Endothelial cell of umbilical vein (primary cell): ENCODE results near the gene TRIM14. TPM values are rescaled to one million over a fixed set of nuclear protein-coding genes. Genes with fewer than 3 reads are reported as not detected.

Experiments
- BruUV-seq: library from RNA; stranded (reverse); fragments of 400-500 nt; replicated peaks from 2 replicates; lab custom pipeline; 2021; lab: Mats Ljungman, UMichigan
- CTCF ChIA-PET: fragments of 300-600, 350-600 bp; sonication (Branson Sonifier 250); formaldehyde crosslinking; loops from one replicate; lab custom pipeline; 2021; ENCODE audit warnings: antibody characterized with exemption, inconsistent platforms; lab: Charles Lee
- POLR2A ChIA-PET: fragments of 300-600, 350-600 bp; sonication (Branson Sonifier 250); formaldehyde crosslinking; loops from one replicate; lab custom pipeline; 2021; ENCODE audit warnings: antibody characterized with exemption, inconsistent platforms; lab: Charles Lee
- DNase-seq: peaks from one replicate; pipeline ENCODE4 v3.0.0-alpha.2; 2011; ENCODE audit warnings: low read depth, low spot score
- FAIRE-seq: peaks from 2 replicates; lab custom pipeline; 2011; peaks lifted over from hg19 to GRCh38; lab: Jason Lieb, UNC
- H2AFZ ChIP-seq: 2 replicates; pipeline ENCODE4 v1.6.0; 2012; ENCODE audit warnings: low read depth, low read length, control low read depth, inconsistent platforms
- H3K27ac ChIP-seq: 2 replicates; pipeline ENCODE4 v1.5.1; 2011; ENCODE audit warnings: low read depth, mild to moderate bottlenecking, control low read depth, low read length, moderate library complexity; ENCODE audit not compliant: insufficient read depth
- H3K27me3 ChIP-seq, 2 experiments: 2 replicates each; pipeline versions ENCODE4 v1.6.0 to v1.6.1; 2011; ENCODE audit warnings: low read length in 2 of 2, mixed read lengths in 1 of 2; ENCODE audit not compliant: control insufficient read depth in 2 of 2, insufficient read depth in 2 of 2
- H3K36me3 ChIP-seq, 2 experiments: 2 replicates in 1 of 2; 3 replicates in 1 of 2; pipeline ENCODE4 v1.5.1; 2011; ENCODE audit warnings: low read length in 2 of 2, mild to moderate bottlenecking in 1 of 2, moderate library complexity in 1 of 2; ENCODE audit not compliant: control insufficient read depth in 2 of 2, insufficient read depth in 2 of 2; ENCODE audit errors: extremely low read depth in 1 of 2
- H3K4me1 ChIP-seq: 3 replicates; pipeline ENCODE4 v1.5.1; 2011; ENCODE audit warnings: mild to moderate bottlenecking, low read length; ENCODE audit not compliant: control insufficient read depth, insufficient read depth; ENCODE audit errors: extremely low read depth
- H3K4me2 ChIP-seq: 2 replicates; pipeline ENCODE4 v1.6.1; 2011; ENCODE audit warnings: low read length, control low read depth, mixed read lengths; ENCODE audit not compliant: insufficient read depth
- H3K4me3 ChIP-seq, 3 experiments: fragments of 200-600 bp in 1 of 3; sonication (generic), shearing (Covaris generic) in 1 of 3; replicated peaks in 1 of 3; 2 replicates each; pipeline ENCODE4 v1.5.1; 2011 to 2016; ENCODE audit warnings: control low read depth in 3 of 3, low read length in 3 of 3, mild to moderate bottlenecking in 2 of 3, inconsistent platforms in 1 of 3, low read depth in 1 of 3, moderate library complexity in 1 of 3; ENCODE audit not compliant: insufficient read depth in 1 of 3
- H3K79me2 ChIP-seq: 2 replicates; pipeline ENCODE4 v1.6.0; 2012; ENCODE audit warnings: low read length, inconsistent platforms; ENCODE audit not compliant: control insufficient read depth, insufficient read depth
- H3K9ac ChIP-seq: replicated peaks from 2 replicates; pipeline ENCODE3; 2011; ENCODE audit warnings: low read length, control low read depth; ENCODE audit not compliant: insufficient read depth; ENCODE audit errors: extremely low read depth
- H3K9me1 ChIP-seq: replicated peaks from 3 replicates; pipeline ENCODE4 v1.6.0; 2011; ENCODE audit warnings: mild to moderate bottlenecking, low read length; ENCODE audit not compliant: control insufficient read depth, insufficient read depth; ENCODE audit errors: extremely low read depth
- H3K9me3 ChIP-seq: replicated peaks from 2 replicates; pipeline ENCODE4 v1.5.1; 2012; ENCODE audit warnings: low read length, inconsistent platforms; ENCODE audit not compliant: control insufficient read depth, insufficient read depth
- H4K20me1 ChIP-seq: replicated peaks from 2 replicates; pipeline ENCODE3; 2011; ENCODE audit warnings: mild to moderate bottlenecking, low read length; ENCODE audit not compliant: control insufficient read depth, insufficient read depth; ENCODE audit errors: extremely low read depth
- CTCF ChIP-seq, 2 donors: IDR thresholded peaks; 1 replicate in 1 of 2; 2 replicates in 1 of 2; pipeline ENCODE4 v1.5.1; 2011; ENCODE audit warnings: low read length in 2 of 2, mild to moderate bottlenecking in 2 of 2, moderate library complexity in 2 of 2, control low read depth in 1 of 2, inconsistent platforms in 1 of 2, low read depth in 1 of 2; ENCODE audit not compliant: insufficient read depth in 1 of 2; ENCODE audit errors: extremely low read depth in 1 of 2
- EZH2 ChIP-seq: IDR thresholded peaks from 2 replicates; pipeline ENCODE4 v1.6.1; 2012; ENCODE audit warnings: borderline replicate concordance, low read depth, mild to moderate bottlenecking, moderate library complexity, low read length, inconsistent platforms; ENCODE audit not compliant: severe bottlenecking
- FOS ChIP-seq: IDR thresholded peaks from 2 replicates; pipeline ENCODE4 v1.6.1; 2011; ENCODE audit warnings: mild to moderate bottlenecking, low read length, moderate library complexity, borderline replicate concordance; ENCODE audit not compliant: insufficient read depth
- GATA2 ChIP-seq: IDR thresholded peaks from 2 replicates; pipeline ENCODE4 v1.7.0; 2011; ENCODE audit warnings: low read depth, mild to moderate bottlenecking, moderate library complexity, mixed read lengths, low read length; ENCODE audit not compliant: insufficient read length, insufficient read depth
- JUN ChIP-seq: IDR thresholded peaks from 2 replicates; pipeline ENCODE4 v1.6.1; 2011; ENCODE audit warnings: borderline replicate concordance, low read depth; ENCODE audit not compliant: insufficient read length, insufficient read depth
- MAX ChIP-seq: IDR thresholded peaks from 2 replicates; pipeline ENCODE4 v1.6.1; 2011; ENCODE audit not compliant: insufficient read depth, insufficient read length
- MYC ChIP-seq: IDR thresholded peaks from one replicate; pipeline ENCODE4 v1.6.1; 2011; ENCODE audit warnings: mild to moderate bottlenecking, low read depth, low read length
- POLR2A ChIP-seq: IDR thresholded peaks from 2 replicates; pipeline ENCODE4 v1.6.1; 2012; ENCODE audit warnings: low read depth, mild to moderate bottlenecking, control low read depth, low read length
- POLR2AphosphoS5 ChIP-seq: IDR thresholded peaks from 2 replicates; pipeline ENCODE4 v1.6.1; 2012; ENCODE audit warnings: low read depth, mild to moderate bottlenecking, control low read depth, low read length, moderate library complexity; ENCODE audit not compliant: insufficient read depth
- dilution Hi-C: fragments of 300-500 bp; cut with MboI; formaldehyde crosslinking; loops from one replicate; pipeline ENCODE4 v1.15.0; 2019; ENCODE audit warnings: low sequenced_read_pairs; ENCODE audit not compliant: extremely low pct_ligation_motif_present
- intact Hi-C: fragments of 100-400 bp; cut with micrococcal nuclease; formaldehyde crosslinking; loops from one replicate; pipeline ENCODE4 v1.10.0; 2022
- polyA plus RNA-seq, 4 experiments: library from polyadenylated mRNA; depleted of rRNA in 3 of 4; stranded (reverse) in 3 of 4; unstranded in 1 of 4; fragments of >200 nt; gene quantifications; 2 replicates each; pipeline versions ENCODE4 v1.2.1 to v1.2.3, GENCODE V29; 2011 to 2012; ENCODE audit warnings: missing spikeins in 1 of 4
- total RNA-seq: library from RNA; stranded (reverse); gene quantifications from 2 replicates; pipeline ENCODE4 v1.2.3, GENCODE V29; 2021

The TRIM14 gene
- total and polyA plus RNA-seq, 2 donors (not counting 3 experiments of a cell fraction or from before 2014, with no cell fraction given), result 4.8 to 10.7 TPM

- no peaks in the 10 kb centered on the region for H3K9me1 ChIP-seq
- peaks cover 3% of the 10 kb centered on the region for H3K4me1 ChIP-seq
- H3K4me2 ChIP-seq, result no peak overlapping the region
- no peaks in the 10 kb centered on the region for H4K20me1 ChIP-seq
- POLR2A ChIA-PET, result no interaction called here
- no peak overlapping the region for H3K27ac ChIP-seq
- no peak overlapping the region for H2AFZ ChIP-seq
- no peaks in the 10 kb centered on the region for H3K9me3 ChIP-seq
- no peak overlapping the region for H3K4me3 ChIP-seq
- H3K9ac ChIP-seq, result no peak overlapping the region
- H3K79me2 ChIP-seq, result no peaks in the 10 kb centered on the region
- TF ChIP-seq POLR2AphosphoS5, result no peak
- TF ChIP-seq JUN, result no peak
- TF ChIP-seq MAX, result no peak
- no peak for TF ChIP-seq CTCF (IDR thresholded peaks at IDR 0.05; ENCODE audit: extremely low read depth in 1 of 2, insufficient read depth in 1 of 2, low read depth in 1 of 2, low read length in 2 of 2)
- no peak for TF ChIP-seq POLR2A
- no peak for TF ChIP-seq MYC
- no peak for TF ChIP-seq FOS
- TF ChIP-seq EZH2, result no peak
- no peak for TF ChIP-seq GATA2
- DNase-seq (no peak), FAIRE-seq (no peak)
- CTCF ChIA-PET, result interaction anchor here (1.2 to 2.0 kb wide), 2 partner anchors 19 to 22 kb away, joined by 3 to 6 read pairs; no protein-coding TSS in a partner anchor
- no peaks in the 10 kb centered on the region for H3K36me3 ChIP-seq
- intact Hi-C loops, result no loop called here
- no TSS peak for BruUV-seq
- dilution Hi-C loops, result no loop called here
- H3K27me3 ChIP-seq, result no peaks in the 10 kb centered on the region
These were observed 26.4 kb downstream of the TRIM14 start for GRCh38 chr9:98092613-98092931.
